ENCODE measurements around the gene AP1G2.
"Not testable (repeated sequence)": the region's sequence is repeated elsewhere in the genome, so short reads cannot be mapped to it uniquely, and the experiment has no call there.

AP1G2 gene

GRCh38 chr14:23537351-23538049 lies 30.1 kb downstream of the AP1G2 start:
- no peak for DNase-seq

- not testable (repeated sequence) for DNase-seq
Observed at GRCh38 chr14:23536906-23537305, 30.7 kb downstream of the AP1G2 start.

- DNase-seq = no peak
Observed at GRCh38 chr14:23536494-23536893, 31.1 kb downstream of the AP1G2 start.

- no peak for DNase-seq
Observed at GRCh38 chr14:23535943-23536342, 31.6 kb downstream of the AP1G2 start.

- DNase-seq = no peak
Observed at GRCh38 chr14:23533652-23534435, 33.7 kb downstream of the AP1G2 start.

- no peak for DNase-seq
Observed at GRCh38 chr14:23532658-23533057, 34.9 kb downstream of the AP1G2 start.

GRCh38 chr14:23531391-23531790 lies 36.2 kb downstream of the AP1G2 start:
- no peak for DNase-seq

GRCh38 chr14:23530375-23531055 lies 37.1 kb downstream of the AP1G2 start:
- no peak for DNase-seq

GRCh38 chr14:23529016-23529415 lies 38.6 kb downstream of the AP1G2 start:
- no peak for DNase-seq

- DNase-seq = no peak
Observed at GRCh38 chr14:23528555-23528954, 39.0 kb downstream of the AP1G2 start.

- DNase-seq = no peak
Observed at GRCh38 chr14:23525611-23526010, 42.0 kb downstream of the AP1G2 start.

- DNase-seq = no peak
Observed at GRCh38 chr14:23524954-23525353, 42.6 kb downstream of the AP1G2 start.

GRCh38 chr14:23523229-23524016 lies 44.2 kb downstream of the AP1G2 start:
- no peak for DNase-seq

GRCh38 chr14:23522643-23523198 lies 44.9 kb downstream of the AP1G2 start:
- DNase-seq = no peak

GRCh38 chr14:23521785-23522640 lies 45.6 kb downstream of the AP1G2 start:
- DNase-seq = no peak

- no peak for DNase-seq
Observed at GRCh38 chr14:23520899-23521533, 46.6 kb downstream of the AP1G2 start.

- no peak for DNase-seq
Observed at GRCh38 chr14:23518709-23519108, 48.9 kb downstream of the AP1G2 start.

GRCh38 chr14:23517650-23518326 lies 49.8 kb downstream of the AP1G2 start:
- no peak for DNase-seq

GRCh38 chr14:23514644-23514957 lies 53.0 kb downstream of the AP1G2 start:
- no peak for DNase-seq

- no peak for DNase-seq
Observed at GRCh38 chr14:23513818-23514643, 53.6 kb downstream of the AP1G2 start.

All from T1000 (cell line).